GM18520 (cell line): ENCODE measurements around the gene CTNNA3.

Experiments used
- ATAC-seq: cut with Tn5 transposase; IDR thresholded peaks from one replicate; pipeline ENCODE4 v1.9.1; 2021; ENCODE audit not compliant: unreplicated experiment

Gene CTNNA3

GRCh38 chr10:66714741-66715140, 981.3 kb downstream of the CTNNA3 start:
- ATAC-seq = no peak

GRCh38 chr10:66713387-66713786, 982.6 kb downstream of the CTNNA3 start:
- no peak for ATAC-seq

- no peak for ATAC-seq
These were observed 997.9 kb downstream of the CTNNA3 start for GRCh38 chr10:66698069-66698468.

GRCh38 chr10:66695046-66695445, 1000.9 kb downstream of the CTNNA3 start:
- ATAC-seq = no peak

GRCh38 chr10:66684581-66684980, 1011.4 kb downstream of the CTNNA3 start:
- ATAC-seq = no peak

- no peak for ATAC-seq
These were observed 1015.1 kb downstream of the CTNNA3 start for GRCh38 chr10:66680886-66681285.

- no peak for ATAC-seq
These were observed 1017.5 kb downstream of the CTNNA3 start for GRCh38 chr10:66678521-66678920.

- ATAC-seq = no peak
These were observed 1022.9 kb downstream of the CTNNA3 start for GRCh38 chr10:66673071-66673470.

GRCh38 chr10:66671562-66671961, 1024.4 kb downstream of the CTNNA3 start:
- ATAC-seq = no peak

- ATAC-seq = no peak
These were observed 1024.9 kb downstream of the CTNNA3 start for GRCh38 chr10:66671064-66671463.

- no peak for ATAC-seq
These were observed 1039.5 kb downstream of the CTNNA3 start for GRCh38 chr10:66656499-66656898.

GRCh38 chr10:66654861-66655260, 1041.1 kb downstream of the CTNNA3 start:
- ATAC-seq = no peak

GRCh38 chr10:66651308-66652082, 1044.5 kb downstream of the CTNNA3 start:
- no peak for ATAC-seq

- ATAC-seq = no peak
These were observed 1046.4 kb downstream of the CTNNA3 start for GRCh38 chr10:66649626-66650025.

GRCh38 chr10:66642217-66642616, 1053.8 kb downstream of the CTNNA3 start:
- ATAC-seq = no peak

- ATAC-seq = no peak
These were observed 1056.6 kb downstream of the CTNNA3 start for GRCh38 chr10:66639371-66639770.

- no peak for ATAC-seq
These were observed 1058.5 kb downstream of the CTNNA3 start for GRCh38 chr10:66637273-66638036.

GRCh38 chr10:66629996-66630395, 1066.0 kb downstream of the CTNNA3 start:
- ATAC-seq = no peak

- no peak for ATAC-seq
These were observed 1068.8 kb downstream of the CTNNA3 start for GRCh38 chr10:66627156-66627555.

- no peak for ATAC-seq
These were observed 1070.0 kb downstream of the CTNNA3 start for GRCh38 chr10:66625709-66626590.

GRCh38 chr10:66622050-66622449, 1073.9 kb downstream of the CTNNA3 start:
- ATAC-seq = no peak
